ENCODE data around the gene GALNTL6.

Gene GALNTL6

GRCh38 chr4:171846893-171847292 is 33.7 kb downstream of the GALNTL6 start:
- Mint-ChIP-seq H3K27ac (no peak overlapping the region), H3K36me3 (ENCODE audit: low read depth) (no peaks in the 10 kb centered on the region), H3K4me3 (no peak overlapping the region), H3K4me1 (no peaks in the 10 kb centered on the region), H3K9me3 (peaks cover 4% of the 10 kb centered on the region), H3K27me3 (no peaks in the 10 kb centered on the region)
- ATAC-seq (no peak), DNase-seq (no peak)

GRCh38 chr4:171847751-171848150 is 34.5 kb downstream of the GALNTL6 start:
- DNase-seq (no peak), ATAC-seq (no peak)
- H3K9me3 Mint-ChIP-seq: peaks cover 4% of the 10 kb centered on the region
- H3K27me3 Mint-ChIP-seq: no peaks in the 10 kb centered on the region
- no peaks in the 10 kb centered on the region for H3K4me1 Mint-ChIP-seq
- H3K4me3 Mint-ChIP-seq: no peak overlapping the region
- H3K27ac Mint-ChIP-seq: no peak overlapping the region
- H3K36me3 Mint-ChIP-seq (ENCODE audit: low read depth): no peaks in the 10 kb centered on the region

DNA sequence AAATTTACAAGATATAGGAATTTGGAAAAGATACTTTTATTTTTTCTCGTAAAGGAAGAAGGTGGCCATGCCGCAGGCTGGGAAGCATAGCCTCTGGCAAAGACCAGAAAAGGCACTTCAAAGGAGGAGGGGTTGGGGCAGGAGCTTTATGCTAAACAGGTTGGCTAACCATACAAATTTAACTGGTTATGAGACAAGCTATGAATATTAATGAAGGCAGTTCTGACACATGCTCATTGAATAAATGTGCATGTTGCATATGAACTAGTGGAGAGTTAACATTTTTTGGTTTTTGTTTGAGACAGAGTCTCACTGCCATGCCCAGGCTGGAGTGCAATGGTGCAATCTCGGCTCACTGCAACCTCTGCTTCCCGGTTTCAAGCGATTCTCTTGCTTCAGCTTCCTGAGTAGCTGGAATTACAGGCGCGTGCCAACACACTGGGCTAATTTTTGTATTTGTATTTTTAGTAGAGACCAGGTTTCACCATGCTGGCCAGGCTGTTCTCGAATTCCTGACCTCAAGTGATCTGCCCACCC is 36.5 kb downstream of the GALNTL6 start:
- no peak for ATAC-seq

GRCh38 chr4:171851295-171851694 is 38.1 kb downstream of the GALNTL6 start:
- H3K4me3 Mint-ChIP-seq: no peak overlapping the region
- DNase-seq: no peak
- ATAC-seq: no peak
- peaks cover 2% of the 10 kb centered on the region for H3K27me3 Mint-ChIP-seq
- peaks cover 9% of the 10 kb centered on the region for H3K9me3 Mint-ChIP-seq
- H3K36me3 Mint-ChIP-seq (ENCODE audit: low read depth): no peaks in the 10 kb centered on the region
- no peak overlapping the region for H3K27ac Mint-ChIP-seq
- H3K4me1 Mint-ChIP-seq: no peaks in the 10 kb centered on the region

More for the DNA sequence above, 36.5 kb downstream of the GALNTL6 start:
- Mint-ChIP-seq H3K27me3 (peaks cover 2% of the 10 kb centered on the region), H3K36me3 (ENCODE audit: low read depth) (no peaks in the 10 kb centered on the region), H3K4me3 (no peak overlapping the region), H3K4me1 (no peaks in the 10 kb centered on the region), H3K27ac (no peak overlapping the region), H3K9me3 (peaks cover 9% of the 10 kb centered on the region)
- no peak for DNase-seq

GRCh38 chr4:171857302-171858012 is 44.3 kb downstream of the GALNTL6 start:
- DNase-seq (no peak), ATAC-seq (no peak)
- H3K27me3 Mint-ChIP-seq: peaks cover 2% of the 10 kb centered on the region

DNA sequence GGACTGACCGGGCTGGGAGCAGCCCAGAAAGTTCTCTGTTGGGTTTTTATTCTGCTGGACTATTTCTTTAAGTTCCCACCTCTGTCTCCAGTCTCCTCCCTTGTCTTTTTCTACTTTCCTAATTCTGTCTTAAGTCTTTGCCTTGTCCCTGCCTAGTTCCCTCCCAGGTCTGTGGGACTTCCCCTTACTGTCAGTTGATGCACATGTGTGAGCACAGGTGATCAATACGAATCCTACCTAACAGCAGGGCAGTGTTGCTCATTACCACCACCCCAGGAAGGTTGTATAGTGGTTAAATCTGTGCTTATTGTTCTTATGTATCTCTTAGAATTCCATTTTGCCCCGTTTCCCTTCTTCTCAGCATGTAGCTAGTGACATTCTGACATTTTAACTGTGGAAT is 62.1 kb downstream of the GALNTL6 start:
- no peak overlapping the region for H3K4me3 Mint-ChIP-seq
- no peaks in the 10 kb centered on the region for H3K27me3 Mint-ChIP-seq
- DNase-seq (no peak), ATAC-seq (no peak)
- H3K4me1 Mint-ChIP-seq: no peaks in the 10 kb centered on the region
- H3K36me3 Mint-ChIP-seq (ENCODE audit: low read depth): no peaks in the 10 kb centered on the region
- H3K27ac Mint-ChIP-seq: no peak overlapping the region
- H3K9me3 Mint-ChIP-seq: peaks cover 8% of the 10 kb centered on the region

More at GRCh38 chr4:171857302-171858012, 44.3 kb downstream of the GALNTL6 start:
- no peaks in the 10 kb centered on the region for H3K4me1 Mint-ChIP-seq
- H3K36me3 Mint-ChIP-seq (ENCODE audit: low read depth): no peaks in the 10 kb centered on the region
- peaks cover 4% of the 10 kb centered on the region for H3K9me3 Mint-ChIP-seq
- H3K27ac Mint-ChIP-seq: no peak overlapping the region
- H3K4me3 Mint-ChIP-seq: no peak overlapping the region

DNA sequence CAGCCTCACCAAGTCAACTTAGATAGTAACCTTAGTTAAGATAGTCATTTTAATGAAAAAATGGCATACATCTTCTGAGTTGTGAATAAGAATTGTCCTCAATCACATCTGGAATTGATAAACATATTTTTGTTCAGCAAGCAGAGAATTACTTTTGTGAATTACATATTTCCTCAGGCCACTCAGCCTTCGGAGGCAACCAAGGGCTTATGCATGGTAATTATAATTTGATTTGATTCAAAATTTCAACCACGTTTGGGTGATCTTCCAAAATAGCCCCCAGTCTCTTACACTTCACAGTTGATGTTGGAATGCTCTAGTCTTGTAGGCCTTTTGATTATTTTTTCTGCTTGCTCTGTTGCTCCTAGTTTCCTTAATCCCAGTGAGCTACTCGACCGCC is 63.4 kb downstream of the GALNTL6 start:
- no peak for DNase-seq
- no peak for ATAC-seq
- H3K4me1 Mint-ChIP-seq: no peaks in the 10 kb centered on the region
- H3K27me3 Mint-ChIP-seq: no peaks in the 10 kb centered on the region
- H3K27ac Mint-ChIP-seq: no peak overlapping the region
- no peaks in the 10 kb centered on the region for H3K36me3 Mint-ChIP-seq (ENCODE audit: low read depth)
- no peak overlapping the region for H3K4me3 Mint-ChIP-seq
- peaks cover 10% of the 10 kb centered on the region for H3K9me3 Mint-ChIP-seq

DNA sequence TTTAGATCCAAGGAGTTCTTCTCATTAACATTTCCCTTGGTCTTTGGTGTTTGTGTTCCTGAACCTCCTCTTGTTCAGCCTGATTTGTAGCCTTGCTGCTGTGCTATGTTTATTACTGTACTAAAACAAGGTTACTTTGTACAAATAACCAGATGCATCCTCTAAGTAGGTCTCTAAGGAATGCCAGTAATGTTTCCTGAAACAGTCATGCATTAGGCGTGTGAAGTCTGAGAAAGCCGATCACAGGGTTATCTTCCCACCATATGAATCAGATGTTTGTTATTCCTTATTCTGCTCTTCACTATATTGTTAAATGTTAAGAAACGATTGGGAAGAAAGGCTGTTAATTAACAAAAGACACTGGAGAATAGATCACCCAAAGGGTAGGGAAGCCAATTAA is 66.9 kb downstream of the GALNTL6 start:
- no peak overlapping the region for H3K27ac Mint-ChIP-seq
- H3K4me1 Mint-ChIP-seq: no peaks in the 10 kb centered on the region
- no peaks in the 10 kb centered on the region for H3K27me3 Mint-ChIP-seq
- ATAC-seq (no peak), DNase-seq (no peak)
- no peaks in the 10 kb centered on the region for H3K36me3 Mint-ChIP-seq (ENCODE audit: low read depth)
- H3K9me3 Mint-ChIP-seq: peaks cover 10% of the 10 kb centered on the region
- no peak overlapping the region for H3K4me3 Mint-ChIP-seq

- ATAC-seq: no peak
- no peaks in the 10 kb centered on the region for H3K36me3 Mint-ChIP-seq (ENCODE audit: low read depth)
These were observed 76.5 kb downstream of the GALNTL6 start for GRCh38 chr4:171889681-171890080.

DNA sequence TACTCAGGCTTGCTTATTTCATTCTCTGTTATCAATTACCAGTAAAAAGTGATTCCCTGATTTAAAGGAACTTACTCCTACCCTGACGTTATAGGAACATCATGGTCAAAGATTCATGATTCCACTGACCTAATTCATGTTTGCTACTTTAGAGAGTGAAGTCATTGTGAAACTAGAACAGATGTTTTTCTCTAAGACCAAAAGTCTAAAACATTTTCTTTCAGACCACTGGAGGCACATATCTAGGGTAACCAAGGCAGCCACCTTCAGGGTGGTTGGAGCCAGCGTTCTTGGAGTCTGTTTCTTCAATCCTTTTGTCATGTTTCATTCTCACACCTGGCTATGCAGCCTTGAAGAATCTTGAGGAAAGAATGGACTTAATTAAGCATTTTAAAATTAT is 77.8 kb downstream of the GALNTL6 start:
- no peak overlapping the region for H3K27ac Mint-ChIP-seq
- no peaks in the 10 kb centered on the region for H3K36me3 Mint-ChIP-seq (ENCODE audit: low read depth)
- ATAC-seq: no peak
- no peak overlapping the region for H3K4me3 Mint-ChIP-seq
- H3K9me3 Mint-ChIP-seq: no peaks in the 10 kb centered on the region
- no peaks in the 10 kb centered on the region for H3K4me1 Mint-ChIP-seq
- DNase-seq: no peak
- H3K27me3 Mint-ChIP-seq: no peaks in the 10 kb centered on the region

More at GRCh38 chr4:171889681-171890080, 76.5 kb downstream of the GALNTL6 start:
- H3K27me3 Mint-ChIP-seq: no peaks in the 10 kb centered on the region
- no peaks in the 10 kb centered on the region for H3K9me3 Mint-ChIP-seq
- no peaks in the 10 kb centered on the region for H3K4me1 Mint-ChIP-seq
- no peak overlapping the region for H3K27ac Mint-ChIP-seq
- DNase-seq: no peak
- no peak overlapping the region for H3K4me3 Mint-ChIP-seq

- no peaks in the 10 kb centered on the region for H3K36me3 Mint-ChIP-seq (ENCODE audit: low read depth)
- H3K27ac Mint-ChIP-seq: no peak overlapping the region
- H3K9me3 Mint-ChIP-seq: peaks cover 9% of the 10 kb centered on the region
- H3K4me3 Mint-ChIP-seq: no peak overlapping the region
- DNase-seq (no peak), ATAC-seq (no peak)
- H3K4me1 Mint-ChIP-seq: no peaks in the 10 kb centered on the region
- no peaks in the 10 kb centered on the region for H3K27me3 Mint-ChIP-seq
These were observed 83.2 kb downstream of the GALNTL6 start for GRCh38 chr4:171896426-171896825.

DNA sequence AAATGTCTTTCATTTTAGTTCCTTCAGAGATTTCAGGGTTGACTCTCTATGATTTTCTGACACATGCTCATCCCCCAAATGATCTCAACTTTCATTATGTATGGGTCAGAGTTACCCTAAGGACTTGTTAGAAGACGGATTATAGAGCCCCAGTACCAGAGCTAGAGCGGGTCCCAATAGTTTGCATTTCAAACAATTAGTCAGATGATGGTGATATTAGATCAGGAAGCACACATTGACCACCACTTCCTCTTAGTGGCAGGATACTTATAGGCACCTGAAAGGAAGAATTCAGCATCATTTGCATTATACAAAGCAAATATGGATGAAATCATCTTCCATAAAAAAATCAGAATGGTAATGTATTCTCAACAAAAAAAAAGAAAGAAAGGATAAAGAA is 106.1 kb downstream of the GALNTL6 start:
- Mint-ChIP-seq H3K27me3 (no peaks in the 10 kb centered on the region), H3K4me1 (no peaks in the 10 kb centered on the region), H3K36me3 (ENCODE audit: low read depth) (no peaks in the 10 kb centered on the region), H3K4me3 (no peak overlapping the region), H3K9me3 (peaks cover 7% of the 10 kb centered on the region), H3K27ac (no peak overlapping the region)
- DNase-seq (no peak), ATAC-seq (no peak)

DNA sequence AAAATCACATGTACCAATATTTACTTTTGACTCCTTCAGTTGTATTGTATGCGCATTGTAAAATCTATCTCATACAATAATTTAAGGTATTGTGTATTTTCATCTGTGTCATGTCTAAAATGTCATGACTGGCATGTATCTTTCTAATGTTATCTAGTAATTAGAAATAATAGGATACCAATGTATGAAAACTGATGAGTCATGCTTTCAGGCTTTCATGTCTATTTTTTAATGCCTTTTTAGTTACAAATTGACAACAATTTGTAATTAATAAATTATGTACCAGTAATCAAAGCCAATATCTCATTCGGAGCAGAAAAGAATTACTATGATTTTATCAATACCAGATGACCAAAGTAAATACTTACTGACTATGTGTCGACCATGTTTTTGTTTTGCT is 107.7 kb downstream of the GALNTL6 start:
- Mint-ChIP-seq H3K4me3 (no peak overlapping the region), H3K27me3 (no peaks in the 10 kb centered on the region)

DNA sequence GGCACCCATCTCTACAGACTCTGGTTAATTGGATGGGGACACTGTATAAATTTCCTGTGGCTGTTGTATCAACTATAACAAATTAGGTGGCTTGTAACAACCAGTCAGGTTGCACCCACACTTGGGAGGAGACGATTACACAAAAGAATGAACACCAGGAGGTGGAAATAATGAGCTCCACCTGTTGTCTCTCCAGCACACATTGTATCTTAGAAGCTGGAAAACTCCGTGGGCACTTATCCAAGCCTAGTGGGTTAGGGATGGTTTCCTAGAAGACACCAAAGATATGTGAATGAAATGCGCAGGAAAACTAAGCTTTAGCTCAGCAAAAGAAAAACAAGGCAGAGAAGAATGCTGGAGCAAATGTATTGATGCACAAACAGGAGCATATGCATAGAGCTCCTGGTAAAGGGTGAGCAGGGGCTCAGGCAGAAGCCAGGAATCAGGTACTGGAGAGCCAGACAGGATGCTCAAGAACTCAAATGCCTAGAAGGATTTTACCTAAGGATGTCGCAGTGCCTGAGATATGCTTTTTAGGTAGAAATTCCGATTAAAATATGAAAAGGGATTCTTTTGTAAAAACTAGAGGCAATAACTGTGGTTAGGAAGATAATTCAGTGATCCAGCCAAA is 111.7 kb downstream of the GALNTL6 start:
- no peak overlapping the region for H3K27ac Mint-ChIP-seq
- no peak overlapping the region for H3K4me3 Mint-ChIP-seq
- H3K4me1 Mint-ChIP-seq: no peaks in the 10 kb centered on the region
- ATAC-seq (no peak), DNase-seq (no peak)
- no peaks in the 10 kb centered on the region for H3K9me3 Mint-ChIP-seq
- H3K27me3 Mint-ChIP-seq: no peaks in the 10 kb centered on the region
- no peaks in the 10 kb centered on the region for H3K36me3 Mint-ChIP-seq (ENCODE audit: low read depth)

More for the DNA sequence above, 107.7 kb downstream of the GALNTL6 start:
- DNase-seq: no peak
- Mint-ChIP-seq H3K9me3 (peaks cover 7% of the 10 kb centered on the region), H3K36me3 (ENCODE audit: low read depth) (no peaks in the 10 kb centered on the region), H3K4me1 (no peaks in the 10 kb centered on the region), H3K27ac (no peak overlapping the region)
- ATAC-seq: no peak

DNA sequence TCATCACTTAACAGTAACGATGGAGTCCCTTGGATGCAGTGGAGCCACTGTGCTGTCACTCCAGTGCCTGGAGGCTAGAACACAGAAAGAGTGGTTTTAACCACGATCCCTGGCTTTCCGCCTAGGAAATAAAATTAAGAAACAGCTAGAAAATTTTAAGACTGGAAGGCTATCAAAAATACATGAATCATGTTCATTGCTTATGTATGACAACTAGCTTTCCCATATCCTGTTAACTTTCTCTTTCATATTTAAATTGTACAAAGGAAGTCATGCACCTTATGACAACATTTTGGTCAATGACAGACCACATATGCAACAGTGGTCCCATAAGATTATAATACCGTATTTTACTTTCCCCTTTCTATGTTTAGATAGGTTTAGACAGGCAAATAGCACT is 115.1 kb downstream of the GALNTL6 start:
- DNase-seq: no peak
- no peak for ATAC-seq
- Mint-ChIP-seq H3K4me1 (no peaks in the 10 kb centered on the region), H3K4me3 (no peak overlapping the region), H3K36me3 (ENCODE audit: low read depth) (no peaks in the 10 kb centered on the region), H3K27me3 (no peaks in the 10 kb centered on the region), H3K9me3 (no peaks in the 10 kb centered on the region), H3K27ac (no peak overlapping the region)
